Kidney epithelial cell (primary cell): ENCODE results near the gene RPP40. TPM values are rescaled to one million over a fixed set of nuclear protein-coding genes. Genes with fewer than 3 reads are reported as not detected.
A peak's percentile ranks its signal among the peaks of the same experiment; 100 is the strongest.

ENCODE experiments used
- DNase-seq: peaks from one replicate; pipeline ENCODE4 v3.0.0-alpha.2; 2010; ENCODE audit warnings: low read depth
- H3K27me3 ChIP-seq: 2 replicates; pipeline ENCODE4 v1.6.0; 2011; ENCODE audit warnings: low read length; ENCODE audit not compliant: control insufficient read depth, insufficient read depth
- H3K36me3 ChIP-seq: 2 replicates; pipeline ENCODE4 v1.5.1; 2011; ENCODE audit warnings: low read length; ENCODE audit not compliant: control insufficient read depth, insufficient read depth
- H3K4me3 ChIP-seq: 2 replicates; pipeline ENCODE4 v1.5.1; 2011; ENCODE audit warnings: low read depth, mild to moderate bottlenecking, control low read depth, low read length
- CTCF ChIP-seq: IDR thresholded peaks from 2 replicates; pipeline ENCODE4 v1.5.1; 2011; ENCODE audit warnings: mild to moderate bottlenecking, moderate library complexity, low read length, control low read depth, inconsistent platforms; ENCODE audit not compliant: insufficient read depth, poor library complexity, severe bottlenecking
- total RNA-seq: library from RNA; depleted of rRNA; stranded (reverse); fragments of >200 nt; gene quantifications from 2 replicates; pipeline ENCODE4 v1.2.3, GENCODE V29; 2015

Gene RPP40
- total RNA-seq, result 10.6 and 16.0 TPM in 2 replicates

- peak; percentile 78 for TF ChIP-seq CTCF
- Histone ChIP-seq H3K4me3 (peak within 1 kb of the TSS; percentile 57), H3K27me3 (no peaks in the 10 kb centered on the region), H3K36me3 (no peaks in the 10 kb centered on the region)
- DNase-seq, result peak; percentile 83
Observed at GRCh38 chr6:5003604-5004372, at the start of gene RPP40. TSS of gene RPP40 (minus strand) at chr6:5004037. CDS start at chr6:5004002, 35 bp downstream.

- Histone ChIP-seq H3K4me3 (no peak overlapping the region), H3K27me3 (no peaks in the 10 kb centered on the region), H3K36me3 (no peaks in the 10 kb centered on the region)
- no peak for DNase-seq
- no peak for TF ChIP-seq CTCF
Observed at GRCh38 chr6:5053038-5053437, 49.2 kb upstream of the RPP40 start.

GRCh38 chr6:5051394-5051793, 47.6 kb upstream of the RPP40 start:
- H3K27me3 ChIP-seq, result no peaks in the 10 kb centered on the region
- no peak for TF ChIP-seq CTCF
- H3K4me3 ChIP-seq, result no peak overlapping the region
- no peak for DNase-seq
- no peaks in the 10 kb centered on the region for H3K36me3 ChIP-seq

- DNase-seq, result no peak
- no peaks in the 10 kb centered on the region for H3K27me3 ChIP-seq
- no peak for TF ChIP-seq CTCF
- H3K36me3 ChIP-seq, result no peaks in the 10 kb centered on the region
- H3K4me3 ChIP-seq, result no peak overlapping the region
Observed at GRCh38 chr6:5050009-5050408, 46.2 kb upstream of the RPP40 start.

GRCh38 chr6:5046430-5046829, 42.6 kb upstream of the RPP40 start:
- TF ChIP-seq CTCF, result no peak
- Histone ChIP-seq H3K4me3 (no peak overlapping the region), H3K36me3 (no peaks in the 10 kb centered on the region), H3K27me3 (no peaks in the 10 kb centered on the region)
- no peak for DNase-seq

GRCh38 chr6:5045416-5045815, 41.6 kb upstream of the RPP40 start:
- Histone ChIP-seq H3K36me3 (no peaks in the 10 kb centered on the region), H3K27me3 (no peaks in the 10 kb centered on the region), H3K4me3 (no peak overlapping the region)
- DNase-seq, result no peak
- no peak for TF ChIP-seq CTCF
